Measurements from ENCODE around the gene TBATA.

DNA sequence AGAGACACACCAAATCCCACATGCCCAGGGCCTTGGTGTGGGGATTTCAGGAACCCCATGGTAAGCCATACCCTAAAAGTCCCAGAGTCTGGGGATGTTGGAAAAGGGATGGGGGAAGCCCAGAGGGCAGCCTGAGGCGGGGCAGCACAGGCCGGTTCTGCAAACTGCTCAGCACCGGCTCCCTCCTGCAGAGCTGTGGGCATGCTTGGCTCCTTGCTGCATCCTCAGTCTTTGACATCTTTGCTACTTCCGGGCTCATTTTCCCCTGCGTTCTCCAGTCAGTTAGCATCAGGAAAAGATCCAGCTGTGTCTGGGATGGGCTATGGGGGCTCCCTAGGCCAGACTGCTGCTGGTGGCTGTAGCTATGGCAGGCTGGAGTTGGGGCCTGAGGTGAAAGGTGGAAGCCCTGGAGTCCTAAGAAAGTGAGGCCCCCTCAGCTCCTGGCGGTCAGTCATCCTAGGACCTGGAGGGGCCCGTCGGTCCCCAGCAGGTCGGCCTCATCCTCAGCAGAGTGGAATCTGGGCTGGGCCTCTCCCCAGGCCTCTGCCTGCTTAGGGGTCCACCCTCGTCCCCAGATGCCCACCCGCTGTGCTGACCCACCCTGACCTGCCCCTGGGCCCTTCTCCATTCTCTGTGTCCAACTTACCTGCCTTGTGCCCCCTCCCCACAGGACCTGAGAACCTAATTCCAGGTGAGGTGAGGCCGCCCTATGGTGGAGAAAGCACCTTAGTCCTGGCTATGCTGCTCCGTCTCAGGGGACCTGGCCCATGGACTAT, 9.3 kb downstream of the TBATA start:
- TF ChIP-seq, protein P1, sequence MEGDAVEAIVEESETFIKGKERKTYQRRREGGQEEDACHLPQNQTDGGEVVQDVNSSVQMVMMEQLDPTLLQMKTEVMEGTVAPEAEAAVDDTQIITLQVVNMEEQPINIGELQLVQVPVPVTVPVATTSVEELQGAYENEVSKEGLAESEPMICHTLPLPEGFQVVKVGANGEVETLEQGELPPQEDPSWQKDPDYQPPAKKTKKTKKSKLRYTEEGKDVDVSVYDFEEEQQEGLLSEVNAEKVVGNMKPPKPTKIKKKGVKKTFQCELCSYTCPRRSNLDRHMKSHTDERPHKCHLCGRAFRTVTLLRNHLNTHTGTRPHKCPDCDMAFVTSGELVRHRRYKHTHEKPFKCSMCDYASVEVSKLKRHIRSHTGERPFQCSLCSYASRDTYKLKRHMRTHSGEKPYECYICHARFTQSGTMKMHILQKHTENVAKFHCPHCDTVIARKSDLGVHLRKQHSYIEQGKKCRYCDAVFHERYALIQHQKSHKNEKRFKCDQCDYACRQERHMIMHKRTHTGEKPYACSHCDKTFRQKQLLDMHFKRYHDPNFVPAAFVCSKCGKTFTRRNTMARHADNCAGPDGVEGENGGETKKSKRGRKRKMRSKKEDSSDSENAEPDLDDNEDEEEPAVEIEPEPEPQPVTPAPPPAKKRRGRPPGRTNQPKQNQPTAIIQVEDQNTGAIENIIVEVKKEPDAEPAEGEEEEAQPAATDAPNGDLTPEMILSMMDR (IDR thresholded peaks at IDR 0.05) = no peak
- no peak for TF ChIP-seq POLR2A (IDR thresholded peaks at IDR 0.05)

Data from right lobe of liver (tissue), 4 donors.